Measurements from ENCODE around the gene NOP9. TPM values are rescaled to one million over a fixed set of nuclear protein-coding genes. Genes with fewer than 3 reads are reported as not detected.

NOP9 gene
- total RNA-seq, 2 experiments from 2014 or later, result 25.9 to 27.5 TPM

DNA sequence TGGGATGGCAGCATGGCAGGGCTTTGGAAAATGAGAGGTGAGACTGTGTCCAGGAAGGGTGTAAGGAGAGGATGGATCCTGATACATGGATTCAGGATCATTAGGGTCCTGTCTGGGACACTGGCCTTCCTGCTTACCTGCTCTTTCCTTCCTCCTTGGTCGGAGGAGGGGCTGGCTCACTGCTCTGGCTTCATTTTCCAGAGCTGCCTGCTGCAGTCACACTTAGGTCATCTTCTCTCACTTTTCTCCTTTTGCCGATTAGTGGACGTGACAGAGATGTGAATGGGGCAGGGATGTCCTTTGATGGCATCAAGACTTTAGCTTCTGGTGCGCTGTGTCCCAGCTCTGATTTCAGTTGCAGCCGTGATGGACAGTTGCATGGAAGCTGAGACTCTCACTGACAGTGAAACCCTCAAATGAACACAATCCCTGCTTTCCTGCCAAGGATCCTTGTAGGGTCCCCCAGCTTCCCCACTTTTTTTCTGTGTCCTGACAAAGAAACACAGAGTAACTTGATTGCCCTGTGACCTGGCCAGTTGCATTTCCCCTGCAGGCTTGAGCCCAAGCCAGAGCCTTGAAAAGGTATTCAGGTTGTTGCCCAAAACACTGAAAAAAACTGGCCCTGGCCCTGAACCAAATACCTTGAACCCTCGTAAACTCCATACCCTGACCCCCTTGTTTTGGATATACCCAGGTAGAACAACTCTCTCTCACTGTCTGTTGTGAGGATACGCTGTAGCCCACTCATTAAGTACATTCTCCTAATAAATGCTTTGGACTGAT lies 8.9 kb downstream of the NOP9 start:
- Histone ChIP-seq H3K27ac (ENCODE audit: low read depth in 1 of 2, low read length in 2 of 2) (no peak overlapping the region), H3K36me3 (ENCODE audit: insufficient read depth, low read length) (peaks cover 46% of the 10 kb centered on the region), H3K4me3 (ENCODE audit: low read length) (no peak overlapping the region), H3K9me3 (ENCODE audit: control insufficient read depth in 1 of 2, insufficient read depth in 1 of 2, low read length in 2 of 2) (no peaks in the 10 kb centered on the region), H3K4me1 (ENCODE audit: insufficient read depth, low read length) (peaks cover 56% of the 10 kb centered on the region), H3K27me3 (ENCODE audit: control insufficient read depth in 1 of 2, insufficient read depth in 2 of 2, low read length in 2 of 2) (no peaks in the 10 kb centered on the region)
- peaks cover 56% of the 10 kb centered on the region for H3K4me1 Mint-ChIP-seq (ENCODE audit: low read depth)
- peaks cover 52% of the 10 kb centered on the region for H3K36me3 Mint-ChIP-seq (ENCODE audit: low read depth)
- CTCF ChIA-PET, result interaction anchor here (0.7 to 4.9 kb wide), 22 partner anchors 9 to 165 kb away, joined by 3 to 67 read pairs (median 4); partner anchors contain the start of genes CHMP4A, DHRS1, MDP1 and NOP9
- H3K9me3 Mint-ChIP-seq, result no peaks in the 10 kb centered on the region
- intact Hi-C loops (cut with DNase I, micrococcal nuclease), result no loop called here
- peak overlapping the region; percentile 54 for H3K4me3 Mint-ChIP-seq
- DNase-seq (no peak), ATAC-seq (ENCODE audit: poor library complexity) (no peak)
- H3K27me3 Mint-ChIP-seq, result no peaks in the 10 kb centered on the region
- H3K27ac Mint-ChIP-seq, result peak overlapping the region; percentile 76
- TF ChIP-seq, protein P1, sequence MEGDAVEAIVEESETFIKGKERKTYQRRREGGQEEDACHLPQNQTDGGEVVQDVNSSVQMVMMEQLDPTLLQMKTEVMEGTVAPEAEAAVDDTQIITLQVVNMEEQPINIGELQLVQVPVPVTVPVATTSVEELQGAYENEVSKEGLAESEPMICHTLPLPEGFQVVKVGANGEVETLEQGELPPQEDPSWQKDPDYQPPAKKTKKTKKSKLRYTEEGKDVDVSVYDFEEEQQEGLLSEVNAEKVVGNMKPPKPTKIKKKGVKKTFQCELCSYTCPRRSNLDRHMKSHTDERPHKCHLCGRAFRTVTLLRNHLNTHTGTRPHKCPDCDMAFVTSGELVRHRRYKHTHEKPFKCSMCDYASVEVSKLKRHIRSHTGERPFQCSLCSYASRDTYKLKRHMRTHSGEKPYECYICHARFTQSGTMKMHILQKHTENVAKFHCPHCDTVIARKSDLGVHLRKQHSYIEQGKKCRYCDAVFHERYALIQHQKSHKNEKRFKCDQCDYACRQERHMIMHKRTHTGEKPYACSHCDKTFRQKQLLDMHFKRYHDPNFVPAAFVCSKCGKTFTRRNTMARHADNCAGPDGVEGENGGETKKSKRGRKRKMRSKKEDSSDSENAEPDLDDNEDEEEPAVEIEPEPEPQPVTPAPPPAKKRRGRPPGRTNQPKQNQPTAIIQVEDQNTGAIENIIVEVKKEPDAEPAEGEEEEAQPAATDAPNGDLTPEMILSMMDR (IDR thresholded peaks at IDR 0.05), result peak; percentile 14
- POLR2A ChIA-PET, result interaction anchor here (0.7 to 5.5 kb wide), 14 partner anchors 9 to 250 kb away, joined by 3 to 52 read pairs (median 4); partner anchors contain the start of genes CBLN3, DCAF11, DHRS1 and IPO4

DNA sequence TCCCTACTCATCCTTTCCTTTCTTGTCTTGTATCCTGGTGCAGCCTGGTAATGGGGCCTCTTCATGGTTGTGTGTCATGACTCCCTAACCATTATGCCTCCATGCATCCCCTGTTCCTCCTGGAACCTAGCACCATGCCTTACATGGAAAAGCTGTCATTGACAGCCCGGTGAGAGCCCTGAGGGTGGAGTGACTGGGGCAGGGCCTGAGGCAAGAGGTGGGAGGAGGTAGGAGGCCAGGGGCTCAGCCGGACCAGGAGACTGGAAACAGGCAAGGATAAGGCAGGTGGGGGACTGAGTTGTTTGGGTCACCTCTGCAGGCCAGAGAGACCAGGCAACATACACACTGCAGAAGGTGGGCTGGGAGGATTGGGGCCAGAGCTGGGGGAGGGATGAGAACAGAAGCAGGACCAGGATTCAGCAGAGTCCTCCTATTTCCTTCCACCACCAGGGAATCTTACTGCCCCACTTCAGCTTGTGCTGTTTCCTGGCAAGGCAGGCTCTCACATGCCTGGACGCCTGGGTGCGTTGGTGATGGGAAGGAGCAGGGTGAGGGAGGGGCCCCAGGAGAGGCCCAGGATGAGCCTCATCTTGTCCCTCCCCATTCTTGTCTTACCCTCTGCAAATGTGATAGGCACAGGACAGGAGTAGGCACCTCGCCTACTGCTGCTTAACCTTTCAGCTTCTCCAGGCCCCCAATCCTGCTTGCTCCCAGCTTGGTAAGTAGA lies 10.1 kb downstream of the NOP9 start, which contains the start of gene LTB4R2:
Gene LTB4R2 (plus strand): TSS at position 603 of the 727 bp plus-strand sequence. CDS start 525 bp downstream, outside the sequence.
- Mint-ChIP-seq H3K27me3 (no peaks in the 10 kb centered on the region), H3K4me1 (ENCODE audit: low read depth) (peaks cover 68% of the 10 kb centered on the region), H3K36me3 (ENCODE audit: low read depth) (peaks cover 41% of the 10 kb centered on the region), H3K4me3 (peak within 1 kb of the TSS; percentile 87), H3K9me3 (no peaks in the 10 kb centered on the region), H3K27ac (peak within 1 kb of the TSS; percentile 76)
- Histone ChIP-seq H3K4me1 (ENCODE audit: insufficient read depth, low read length) (peaks cover 68% of the 10 kb centered on the region), H3K9me3 (ENCODE audit: control insufficient read depth in 1 of 2, insufficient read depth in 1 of 2, low read length in 2 of 2) (no peaks in the 10 kb centered on the region), H3K4me3 (ENCODE audit: low read length) (peak within 1 kb of the TSS; percentile 65), H3K36me3 (ENCODE audit: insufficient read depth, low read length) (peaks cover 34% of the 10 kb centered on the region), H3K27ac (ENCODE audit: low read depth in 1 of 2, low read length in 2 of 2) (peak within 1 kb of the TSS; percentile 59 to 66), H3K27me3 (ENCODE audit: control insufficient read depth in 1 of 2, insufficient read depth in 2 of 2, low read length in 2 of 2) (no peaks in the 10 kb centered on the region)
- ChIA-PET CTCF (interaction anchor here (1.4 to 4.9 kb wide), 11 partner anchors 9 to 123 kb away, joined by 3 to 67 read pairs (median 8); partner anchors contain the start of genes DHRS1, KHNYN, NOP9 and RABGGTA), POLR2A (interaction anchor here (0.7 to 5.5 kb wide), 12 partner anchors 10 to 204 kb away, joined by 3 to 52 read pairs (median 12); partner anchors contain the start of genes CBLN3, CHMP4A, DCAF11 and DHRS1)
- intact Hi-C loops (cut with DNase I, micrococcal nuclease), result loop anchor here (2.0 to 5.0 kb wide), 3 partner anchors 21 to 37 kb away; partner anchors contain the start of gene RABGGTA (in 1 of the 2)
- no peak for DNase-seq
- TF ChIP-seq, protein P1 (IDR thresholded peaks at IDR 0.05), result no peak
- ATAC-seq (ENCODE audit: poor library complexity), result no peak

DNA sequence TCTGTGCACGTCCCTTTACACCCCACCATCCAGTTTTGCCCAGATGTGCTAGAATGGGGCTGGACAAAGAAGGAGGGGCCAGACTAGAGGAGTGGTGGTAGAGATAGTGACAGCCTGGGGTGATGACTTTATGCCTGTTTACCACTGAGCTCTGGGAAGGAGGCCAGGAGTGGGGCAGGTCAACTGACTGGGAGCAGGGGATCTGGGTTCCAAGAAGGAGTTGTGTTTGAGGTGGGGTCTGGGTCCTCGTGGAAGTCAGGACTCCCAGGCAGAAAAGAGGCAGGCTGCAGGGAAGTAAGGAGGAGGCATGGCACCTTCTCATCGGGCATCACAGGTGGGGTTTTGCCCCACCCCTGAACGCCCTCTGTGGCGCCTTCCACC lies 10.6 kb downstream of the NOP9 start:
- intact Hi-C loops (cut with DNase I, micrococcal nuclease), result loop anchor here (2.0 to 5.0 kb wide), 3 partner anchors 21 to 38 kb away; partner anchors contain the start of gene RABGGTA (in 1 of the 2)
- peak overlapping the region; percentile 59 to 66 for H3K27ac ChIP-seq (ENCODE audit: low read depth in 1 of 2, low read length in 2 of 2)

More for the DNA sequence above, 10.6 kb downstream of the NOP9 start:
- Mint-ChIP-seq H3K27ac (peak overlapping the region; percentile 76), H3K27me3 (no peaks in the 10 kb centered on the region), H3K4me3 (peak overlapping the region; percentile 87), H3K9me3 (no peaks in the 10 kb centered on the region), H3K4me1 (ENCODE audit: low read depth) (peaks cover 73% of the 10 kb centered on the region), H3K36me3 (ENCODE audit: low read depth) (peaks cover 35% of the 10 kb centered on the region)
- Histone ChIP-seq H3K4me1 (ENCODE audit: insufficient read depth, low read length) (peaks cover 73% of the 10 kb centered on the region), H3K4me3 (ENCODE audit: low read length) (peak overlapping the region; percentile 65), H3K27me3 (ENCODE audit: control insufficient read depth in 1 of 2, insufficient read depth in 2 of 2, low read length in 2 of 2) (no peaks in the 10 kb centered on the region), H3K9me3 (ENCODE audit: control insufficient read depth in 1 of 2, insufficient read depth in 1 of 2, low read length in 2 of 2) (no peaks in the 10 kb centered on the region), H3K36me3 (ENCODE audit: insufficient read depth, low read length) (peaks cover 32% of the 10 kb centered on the region)
- DNase-seq (no peak), ATAC-seq (ENCODE audit: poor library complexity) (no peak)
- POLR2A ChIA-PET, result interaction anchor here (0.6 to 5.5 kb wide), 12 partner anchors 11 to 204 kb away, joined by 3 to 52 read pairs (median 10); partner anchors contain the start of genes CBLN3, CHMP4A, DCAF11 and DHRS1
- CTCF ChIA-PET, result interaction anchor here (1.4 to 4.9 kb wide), 9 partner anchors 11 to 123 kb away, joined by 3 to 67 read pairs (median 8); partner anchors contain the start of genes DHRS1, KHNYN, NOP9 and RABGGTA
- TF ChIP-seq, protein P1 (IDR thresholded peaks at IDR 0.05), result no peak
